ENCODE results near the gene ABCB4.
A peak's percentile ranks its signal among the peaks of the same experiment; 100 is the strongest.

ABCB4 gene

GRCh38 chr7:87456247-87456646 is 19.2 kb downstream of the ABCB4 start:
- no peak for TF ChIP-seq CTCF (IDR thresholded peaks at IDR 0.05)

- TF ChIP-seq CTCF (IDR thresholded peaks at IDR 0.05): peak; percentile 56
These were observed 23.2 kb downstream of the ABCB4 start for GRCh38 chr7:87452279-87452678.

GRCh38 chr7:87451187-87451586 is 24.3 kb downstream of the ABCB4 start:
- no peak for TF ChIP-seq CTCF (IDR thresholded peaks at IDR 0.05)

- no peak for TF ChIP-seq CTCF (IDR thresholded peaks at IDR 0.05)
These were observed 24.8 kb downstream of the ABCB4 start for GRCh38 chr7:87450706-87451105.

- TF ChIP-seq CTCF (IDR thresholded peaks at IDR 0.05): no peak
These were observed 27.1 kb downstream of the ABCB4 start for GRCh38 chr7:87448388-87448787.

- TF ChIP-seq CTCF (IDR thresholded peaks at IDR 0.05): no peak
These were observed 28.3 kb downstream of the ABCB4 start for GRCh38 chr7:87447116-87447635.

- no peak for TF ChIP-seq CTCF (IDR thresholded peaks at IDR 0.05)
These were observed 29.6 kb downstream of the ABCB4 start for GRCh38 chr7:87445897-87446296.

GRCh38 chr7:87435546-87435945 is 39.9 kb downstream of the ABCB4 start:
- TF ChIP-seq CTCF (IDR thresholded peaks at IDR 0.05): no peak
